CD4-positive, CD25-positive, alpha-beta regulatory T cell (primary cell): ENCODE data around the gene F5. TPM values are rescaled to one million over a fixed set of nuclear protein-coding genes. Genes with fewer than 3 reads are reported as not detected.

Experiments
- ATAC-seq, 2 donors: fragments of 150-1000 bp; cut with Tn5 transposase; one replicate each; pipeline ENCODE4 v1.10.0; 2021; ENCODE audit warnings: low read depth in 2 of 2, moderate number of reproducible peaks in 2 of 2, moderate library complexity in 1 of 2
- DNase-seq, 3 donors: peaks; one replicate each; pipeline versions ENCODE4 v3.0.0 to v3.0.0-alpha.2; 2012 to 2022; ENCODE audit warnings: mixed read lengths in 1 of 3
- H3K27ac ChIP-seq: one replicate; pipeline ENCODE4 v1.7.0; 2013; ENCODE audit warnings: mild to moderate bottlenecking, low read length; ENCODE audit not compliant: insufficient read depth, poor library complexity, severe bottlenecking
- H3K27me3 ChIP-seq: one replicate; pipeline ENCODE4 v1.7.0; 2013; ENCODE audit warnings: low read length; ENCODE audit not compliant: control insufficient read depth, insufficient read depth
- H3K36me3 ChIP-seq: one replicate; pipeline ENCODE4 v1.7.0; 2013; ENCODE audit warnings: mild to moderate bottlenecking, low read length, moderate library complexity; ENCODE audit not compliant: control insufficient read depth, insufficient read depth
- H3K4me1 ChIP-seq: 2 replicates; pipeline ENCODE4 v1.7.0; 2013; ENCODE audit warnings: mild to moderate bottlenecking, low read length; ENCODE audit not compliant: insufficient read depth, control insufficient read depth, poor library complexity, severe bottlenecking
- H3K4me3 ChIP-seq: one replicate; pipeline ENCODE4 v1.7.0; 2013; ENCODE audit warnings: low read depth, mild to moderate bottlenecking, low read length, moderate library complexity
- H3K9me3 ChIP-seq, 2 experiments: 1 replicate in 1 of 2; 2 replicates in 1 of 2; pipeline ENCODE4 v1.7.0; 2013; ENCODE audit warnings: low read length in 2 of 2, mild to moderate bottlenecking in 1 of 2, moderate library complexity in 1 of 2; ENCODE audit not compliant: control insufficient read depth in 2 of 2
- H3K27ac Mint-ChIP-seq, 3 donors: one replicate each; pipeline ENCODE4 v1.8.0; 2020 to 2022; ENCODE audit warnings: mild to moderate bottlenecking in 3 of 3, mixed read lengths in 3 of 3, moderate library complexity in 2 of 3
- H3K27me3 Mint-ChIP-seq: one replicate; pipeline ENCODE4 v1.8.0; 2022; ENCODE audit warnings: mild to moderate bottlenecking, mixed read lengths
- H3K36me3 Mint-ChIP-seq: one replicate; pipeline ENCODE4 v1.8.0; 2020; ENCODE audit warnings: mixed read lengths
- H3K4me1 Mint-ChIP-seq, 4 donors: one replicate each; pipeline ENCODE4 v1.8.0; 2020 to 2022; ENCODE audit warnings: mixed read lengths in 4 of 4, mild to moderate bottlenecking in 1 of 4
- H3K4me3 Mint-ChIP-seq, 4 donors: one replicate each; pipeline ENCODE4 v1.8.0; 2020 to 2022; ENCODE audit warnings: mild to moderate bottlenecking in 4 of 4, mixed read lengths in 4 of 4, moderate library complexity in 3 of 4
- H3K9me3 Mint-ChIP-seq, 7 donors: one replicate each; pipeline ENCODE4 v1.8.0; 2020 to 2022; ENCODE audit warnings: mixed read lengths in 7 of 7, mild to moderate bottlenecking in 3 of 7, moderate library complexity in 2 of 7
- polyA plus RNA-seq, 4 donors: library from polyadenylated mRNA; unstranded; fragments of 300-500 nt; fragmentation: Illumina TruSeq; gene quantifications; one replicate each; pipeline ENCODE4 v1.2.3, GENCODE V29; 2021
- total RNA-seq: library from RNA; stranded (reverse); gene quantifications from one replicate; pipeline ENCODE4 v1.2.3, GENCODE V29; 2022

The F5 gene
- total and polyA plus RNA-seq, 5 donors from 2014 or later = 10.1 to 80.6 (median 23.6) TPM

GRCh38 chr1:169491845-169492281, 94.4 kb downstream of the F5 start:
- DNase-seq (peak in 1 of 3 donors; percentile 22), ATAC-seq (no peak)
- Mint-ChIP-seq H3K4me1 (peaks cover 3 to 17% (median 11%) of the 10 kb centered on the region in 4 donors), H3K9me3 (no peaks in the 10 kb centered on the region), H3K27me3 (peaks cover 5% of the 10 kb centered on the region), H3K36me3 (no peaks in the 10 kb centered on the region), H3K4me3 (no peak overlapping the region), H3K27ac (no peak overlapping the region)
- H3K27me3 ChIP-seq = peaks cover 2% of the 10 kb centered on the region
- H3K4me1 ChIP-seq = no peaks in the 10 kb centered on the region
- H3K27ac ChIP-seq = no peak overlapping the region
- H3K4me3 ChIP-seq = no peak overlapping the region
- H3K9me3 ChIP-seq = no peaks in the 10 kb centered on the region
- H3K36me3 ChIP-seq = no peaks in the 10 kb centered on the region

- DNase-seq = no peak
- Histone ChIP-seq H3K27ac (no peak overlapping the region), H3K9me3 (no peaks in the 10 kb centered on the region), H3K36me3 (no peaks in the 10 kb centered on the region), H3K4me3 (no peak overlapping the region), H3K27me3 (peaks cover 2% of the 10 kb centered on the region), H3K4me1 (peaks cover 26% of the 10 kb centered on the region)
- peak overlapping the region in 1 of 4 donors; percentile 47 for H3K4me3 Mint-ChIP-seq
- no peaks in the 10 kb centered on the region for H3K36me3 Mint-ChIP-seq
- H3K9me3 Mint-ChIP-seq = no peaks in the 10 kb centered on the region
- no peak for ATAC-seq
- H3K27ac Mint-ChIP-seq = no peak overlapping the region
- H3K4me1 Mint-ChIP-seq = peaks cover 17 to 46% (median 35%) of the 10 kb centered on the region in 4 donors
- H3K27me3 Mint-ChIP-seq = peaks cover 5% of the 10 kb centered on the region
These were observed 98.1 kb downstream of the F5 start for GRCh38 chr1:169488157-169488556.

- Mint-ChIP-seq H3K4me1 (peaks cover 16 to 50% (median 37%) of the 10 kb centered on the region in 4 donors), H3K36me3 (no peaks in the 10 kb centered on the region), H3K9me3 (no peaks in the 10 kb centered on the region), H3K27ac (no peak overlapping the region), H3K4me3 (peak overlapping the region in 2 of 4 donors; percentile 73 to 95), H3K27me3 (peaks cover 5% of the 10 kb centered on the region)
- Histone ChIP-seq H3K27me3 (peaks cover 2% of the 10 kb centered on the region), H3K9me3 (no peaks in the 10 kb centered on the region), H3K4me3 (no peak overlapping the region), H3K36me3 (no peaks in the 10 kb centered on the region), H3K27ac (no peak overlapping the region), H3K4me1 (peaks cover 26% of the 10 kb centered on the region)
- ATAC-seq = no peak
- DNase-seq = no peak
These were observed 98.7 kb downstream of the F5 start for GRCh38 chr1:169487561-169487960.

- Histone ChIP-seq H3K4me1 (peaks cover 26% of the 10 kb centered on the region), H3K4me3 (peak overlapping the region; percentile 93), H3K36me3 (no peaks in the 10 kb centered on the region), H3K9me3 (no peaks in the 10 kb centered on the region), H3K27me3 (no peaks in the 10 kb centered on the region), H3K27ac (no peak overlapping the region)
- Mint-ChIP-seq H3K27me3 (peaks cover 5% of the 10 kb centered on the region), H3K9me3 (no peaks in the 10 kb centered on the region), H3K4me3 (peak overlapping the region; percentile 95 to 97 (median 96)), H3K27ac (peak overlapping the region in 1 of 3 donors; percentile 96), H3K36me3 (no peaks in the 10 kb centered on the region), H3K4me1 (peaks cover 18 to 54% (median 39%) of the 10 kb centered on the region in 4 donors)
- DNase-seq (no peak), ATAC-seq (no peak)
These were observed 99.1 kb downstream of the F5 start for GRCh38 chr1:169487133-169487532.

- Mint-ChIP-seq H3K36me3 (no peaks in the 10 kb centered on the region), H3K27ac (peak overlapping the region; percentile 79 to 98 (median 96)), H3K9me3 (no peaks in the 10 kb centered on the region), H3K4me1 (peaks cover 18 to 56% (median 39%) of the 10 kb centered on the region in 4 donors), H3K27me3 (peaks cover 5% of the 10 kb centered on the region), H3K4me3 (peak overlapping the region; percentile 95 to 97 (median 96))
- Histone ChIP-seq H3K27ac (peak overlapping the region; percentile 73), H3K27me3 (no peaks in the 10 kb centered on the region), H3K9me3 (no peaks in the 10 kb centered on the region), H3K36me3 (no peaks in the 10 kb centered on the region), H3K4me1 (peaks cover 26% of the 10 kb centered on the region), H3K4me3 (peak overlapping the region; percentile 93)
- ATAC-seq = no peak
- no peak for DNase-seq
These were observed 99.8 kb downstream of the F5 start for GRCh38 chr1:169486281-169487051.

GRCh38 chr1:169485431-169486280, 100.6 kb downstream of the F5 start, which contains the start of gene SLC19A2:
Gene SLC19A2, minus strand, starts transcription at chr1:169485944. Its CDS starts 178 bp downstream, at chr1:169485766.
- Mint-ChIP-seq H3K4me3 (peak within 1 kb of the TSS; percentile 95 to 97 (median 96)), H3K27me3 (peaks cover 5% of the 10 kb centered on the region), H3K9me3 (no peaks in the 10 kb centered on the region), H3K27ac (peak within 1 kb of the TSS; percentile 79 to 98 (median 96)), H3K36me3 (no peaks in the 10 kb centered on the region), H3K4me1 (peaks cover 21 to 61% (median 43%) of the 10 kb centered on the region in 4 donors)
- Histone ChIP-seq H3K36me3 (no peaks in the 10 kb centered on the region), H3K4me3 (peak within 1 kb of the TSS; percentile 93), H3K27ac (peak within 1 kb of the TSS; percentile 73), H3K9me3 (no peaks in the 10 kb centered on the region), H3K4me1 (peaks cover 26% of the 10 kb centered on the region), H3K27me3 (no peaks in the 10 kb centered on the region)
- peak; percentile 99 for ATAC-seq
- peak; percentile 92 to 97 (median 93) for DNase-seq

GRCh38 chr1:169484683-169485430, 101.4 kb downstream of the F5 start:
- peak overlapping the region; percentile 95 to 97 (median 96) for H3K4me3 Mint-ChIP-seq
- H3K9me3 Mint-ChIP-seq = no peaks in the 10 kb centered on the region
- peak overlapping the region; percentile 93 for H3K4me3 ChIP-seq
- H3K27me3 Mint-ChIP-seq = peaks cover 5% of the 10 kb centered on the region
- no peaks in the 10 kb centered on the region for H3K36me3 Mint-ChIP-seq
- peak; percentile 8 to 65 (median 35) for DNase-seq
- H3K9me3 ChIP-seq = no peaks in the 10 kb centered on the region
- H3K36me3 ChIP-seq = no peaks in the 10 kb centered on the region
- H3K27me3 ChIP-seq = no peaks in the 10 kb centered on the region
- ATAC-seq = peak in 1 of 2 donors; percentile 19
- H3K4me1 Mint-ChIP-seq = peaks cover 22 to 61% (median 43%) of the 10 kb centered on the region in 4 donors
- peaks cover 26% of the 10 kb centered on the region for H3K4me1 ChIP-seq
- H3K27ac ChIP-seq = peak overlapping the region; percentile 73
- H3K27ac Mint-ChIP-seq = peak overlapping the region; percentile 69 to 98 (median 96)
